ENCODE data around the gene SPACA6.

Gene SPACA6

DNA sequence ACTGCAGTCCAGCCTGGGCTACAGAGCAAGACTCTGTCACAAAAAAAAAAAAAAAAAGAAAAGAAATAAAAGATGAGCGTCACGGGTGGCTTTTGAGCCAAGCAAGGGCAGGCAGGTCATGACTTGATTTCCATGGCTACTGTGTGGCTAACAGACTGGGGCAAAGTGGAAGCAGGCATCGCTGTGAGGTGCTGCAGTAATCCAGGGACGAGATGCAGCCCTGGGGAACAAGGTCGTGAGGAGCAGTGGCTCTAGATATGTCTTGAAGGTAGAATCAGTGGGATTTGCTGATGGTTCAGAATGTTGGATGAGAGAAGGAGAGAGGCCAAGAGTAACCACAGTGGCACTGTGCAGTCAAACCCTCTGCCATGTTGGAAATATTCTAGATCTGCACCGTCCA, 16.4 kb downstream of the SPACA6 start:
- H2BK5ac ChIP-seq (ENCODE audit: low read depth, low read length, poor library complexity, severe bottlenecking), result no peak overlapping the region
- H3K9me3 ChIP-seq (ENCODE audit: control insufficient read depth, low read length), result no peaks in the 10 kb centered on the region
- H3K79me1 ChIP-seq (replicated peaks; ENCODE audit: low read length, poor library complexity, severe bottlenecking), result peaks cover 10% of the 10 kb centered on the region
- H3K4me3 ChIP-seq (ENCODE audit: insufficient read depth in 1 of 2, low read depth in 1 of 2, low read length in 2 of 2), result no peak overlapping the region
- H2BK12ac ChIP-seq (ENCODE audit: low read length in 2 of 2), result no peak overlapping the region
- H4K91ac ChIP-seq (ENCODE audit: low read length), result no peak overlapping the region
- 91% methylated on average over 6 of the region's 6 CpGs for WGBS
- H3K18ac ChIP-seq (ENCODE audit: low read depth in 1 of 2, low read length in 2 of 2), result no peak overlapping the region
- H2BK120ac ChIP-seq (ENCODE audit: low read depth, low read length), result no peak overlapping the region
- H2AK5ac ChIP-seq (ENCODE audit: low read length, severe bottlenecking), result no peak overlapping the region
- H3K23ac ChIP-seq (ENCODE audit: low read length in 2 of 2), result no peak overlapping the region
- H3K27me3 ChIP-seq (ENCODE audit: control insufficient read depth in 1 of 2, insufficient read depth in 1 of 2, low read length in 2 of 2), result no peaks in the 10 kb centered on the region
- H2AFZ ChIP-seq (ENCODE audit: low read depth, low read length), result no peak overlapping the region
- DNase-seq, result no peak
- no peak overlapping the region for H3K27ac ChIP-seq (ENCODE audit: low read length, poor library complexity, severe bottlenecking)
- no peak overlapping the region for H3K4me2 ChIP-seq (ENCODE audit: low read length, poor library complexity, severe bottlenecking)
- H3K36me3 ChIP-seq (ENCODE audit: control insufficient read depth in 1 of 2, insufficient read depth in 2 of 2, low read depth in 1 of 2, low read length in 2 of 2), result peaks cover 37 to 38% of the 10 kb centered on the region in 2 experiments
- H4K8ac ChIP-seq (ENCODE audit: low read length), result no peak overlapping the region
- no peak overlapping the region for H3K14ac ChIP-seq (ENCODE audit: low read length in 2 of 2)
- H3K4ac ChIP-seq (ENCODE audit: low read depth in 1 of 2, low read length in 2 of 2), result no peak overlapping the region
- H3K4me1 ChIP-seq (ENCODE audit: control insufficient read depth, insufficient read depth, low read depth, low read length), result peaks cover 23% of the 10 kb centered on the region
- no peak overlapping the region for H3K9ac ChIP-seq (ENCODE audit: low read length)
- H2BK15ac ChIP-seq (ENCODE audit: low read depth, poor library complexity, severe bottlenecking), result no peak overlapping the region

DNA sequence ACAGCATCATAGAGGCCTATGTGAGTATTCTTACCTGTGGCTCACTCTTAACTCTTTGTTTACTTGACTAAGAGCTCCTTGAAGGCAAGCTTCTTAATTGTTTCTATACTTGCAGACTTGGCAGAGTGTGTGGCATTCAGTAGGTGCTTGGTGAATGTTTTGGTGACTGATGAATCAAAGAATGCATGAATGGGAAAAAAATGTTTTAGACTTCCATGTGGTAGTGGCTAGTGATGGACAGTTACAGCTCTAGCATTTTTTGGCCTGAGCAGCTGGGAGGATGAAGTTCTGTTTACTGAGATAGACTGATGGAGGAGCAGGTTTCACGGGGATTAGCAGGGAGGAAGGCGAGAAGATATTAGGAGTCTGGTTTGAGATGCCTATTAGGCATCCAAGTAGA, 17.0 kb downstream of the SPACA6 start:
- no peak overlapping the region for H3K14ac ChIP-seq (ENCODE audit: low read length in 2 of 2)
- peaks cover 31 to 34% of the 10 kb centered on the region in 2 experiments for H3K36me3 ChIP-seq (ENCODE audit: control insufficient read depth in 1 of 2, insufficient read depth in 2 of 2, low read depth in 1 of 2, low read length in 2 of 2)
- H2BK5ac ChIP-seq (ENCODE audit: low read depth, low read length, poor library complexity, severe bottlenecking), result no peak overlapping the region
- H2AK5ac ChIP-seq (ENCODE audit: low read length, severe bottlenecking), result no peak overlapping the region
- H3K18ac ChIP-seq (ENCODE audit: low read depth in 1 of 2, low read length in 2 of 2), result no peak overlapping the region
- no peak overlapping the region for H2BK15ac ChIP-seq (ENCODE audit: low read depth, poor library complexity, severe bottlenecking)
- H4K91ac ChIP-seq (ENCODE audit: low read length), result no peak overlapping the region
- H3K79me1 ChIP-seq (replicated peaks; ENCODE audit: low read length, poor library complexity, severe bottlenecking), result peaks cover 9% of the 10 kb centered on the region
- WGBS, result 93% methylated on average over 2 of the region's 2 CpGs
- H3K9me3 ChIP-seq (ENCODE audit: control insufficient read depth, low read length), result no peaks in the 10 kb centered on the region
- H2BK120ac ChIP-seq (ENCODE audit: low read depth, low read length), result no peak overlapping the region
- no peak overlapping the region for H2AFZ ChIP-seq (ENCODE audit: low read depth, low read length)
- H3K9ac ChIP-seq (ENCODE audit: low read length), result no peak overlapping the region
- no peak for DNase-seq
- no peaks in the 10 kb centered on the region for H3K27me3 ChIP-seq (ENCODE audit: control insufficient read depth in 1 of 2, insufficient read depth in 1 of 2, low read length in 2 of 2)
- no peak overlapping the region for H4K8ac ChIP-seq (ENCODE audit: low read length)
- H3K27ac ChIP-seq (ENCODE audit: low read length, poor library complexity, severe bottlenecking), result no peak overlapping the region
- no peak overlapping the region for H3K4ac ChIP-seq (ENCODE audit: low read depth in 1 of 2, low read length in 2 of 2)
- no peak overlapping the region for H3K4me2 ChIP-seq (ENCODE audit: low read length, poor library complexity, severe bottlenecking)
- no peak overlapping the region for H3K23ac ChIP-seq (ENCODE audit: low read length in 2 of 2)
- no peak overlapping the region for H2BK12ac ChIP-seq (ENCODE audit: low read length in 2 of 2)
- no peak overlapping the region for H3K4me3 ChIP-seq (ENCODE audit: insufficient read depth in 1 of 2, low read depth in 1 of 2, low read length in 2 of 2)
- H3K4me1 ChIP-seq (ENCODE audit: control insufficient read depth, insufficient read depth, low read depth, low read length), result peaks cover 18% of the 10 kb centered on the region

DNA sequence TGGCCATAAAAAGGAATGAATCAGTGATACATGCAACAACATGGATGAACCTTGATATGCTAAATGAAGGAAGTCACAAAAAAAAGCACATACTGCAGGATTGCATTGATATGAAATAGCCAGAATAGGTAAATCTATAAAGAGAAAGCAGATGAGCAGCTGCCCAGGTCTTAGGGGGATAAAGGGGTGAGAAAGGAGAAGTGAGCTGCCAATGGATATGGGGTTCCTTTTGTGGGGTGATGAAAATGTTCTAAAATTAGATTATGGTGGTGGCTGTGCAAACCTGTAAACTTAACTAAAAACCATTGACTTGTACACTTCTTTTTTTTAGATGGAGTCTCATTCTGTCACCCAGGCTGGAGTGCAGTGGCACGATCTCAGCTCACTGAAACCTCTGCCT, 18.6 kb downstream of the SPACA6 start:
- Histone ChIP-seq H3K27me3 (ENCODE audit: control insufficient read depth in 1 of 2, insufficient read depth in 1 of 2, low read length in 2 of 2) (peaks cover 0 to 5% of the 10 kb centered on the region in 2 experiments), H3K23ac (ENCODE audit: low read length in 2 of 2) (no peak overlapping the region)

DNA sequence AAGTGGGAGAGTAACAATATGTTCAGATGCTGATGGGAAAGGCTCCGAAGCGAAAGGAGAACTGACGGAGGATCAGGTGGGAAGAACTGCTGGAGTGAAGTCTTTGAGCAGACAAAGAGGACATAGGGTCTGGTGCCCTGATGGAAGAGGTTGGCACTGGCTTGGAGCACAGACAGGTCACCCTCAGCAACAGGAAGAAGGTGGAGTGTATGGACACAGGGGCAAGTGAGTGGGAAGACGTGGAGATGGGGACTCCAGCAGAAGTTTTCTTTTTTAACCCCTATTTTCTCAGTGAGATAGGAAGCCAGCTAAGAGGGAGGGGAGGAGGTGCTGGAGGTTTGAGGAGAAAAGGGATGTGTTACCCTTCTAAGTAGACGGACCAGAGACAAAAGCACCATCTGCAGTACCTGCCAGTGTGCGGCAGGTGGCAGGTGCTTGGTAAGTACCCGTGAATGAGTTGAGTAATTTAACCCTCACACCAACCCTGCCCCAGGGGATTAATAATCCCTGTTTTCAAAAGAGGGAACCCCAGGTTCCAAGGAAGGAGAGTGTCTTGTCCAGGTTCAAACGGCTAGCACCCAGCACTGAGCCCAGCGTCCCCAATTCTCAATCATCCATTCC, 19.4 kb downstream of the SPACA6 start:
- Histone ChIP-seq H3K9me3 (ENCODE audit: control insufficient read depth, low read length) (no peaks in the 10 kb centered on the region), H3K9ac (ENCODE audit: low read length) (no peak overlapping the region), H3K18ac (ENCODE audit: low read depth in 1 of 2, low read length in 2 of 2) (no peak overlapping the region), H4K8ac (ENCODE audit: low read length) (no peak overlapping the region), H3K79me1 (replicated peaks; ENCODE audit: low read length, poor library complexity, severe bottlenecking) (no peaks in the 10 kb centered on the region), H2AK5ac (ENCODE audit: low read length, severe bottlenecking) (no peak overlapping the region), H2BK5ac (ENCODE audit: low read depth, low read length, poor library complexity, severe bottlenecking) (no peak overlapping the region), H4K91ac (ENCODE audit: low read length) (no peak overlapping the region), H3K36me3 (ENCODE audit: control insufficient read depth in 1 of 2, insufficient read depth in 2 of 2, low read depth in 1 of 2, low read length in 2 of 2) (peaks cover 9 to 20% of the 10 kb centered on the region in 2 experiments), H3K23ac (ENCODE audit: low read length in 2 of 2) (no peak overlapping the region), H3K4me1 (ENCODE audit: control insufficient read depth, insufficient read depth, low read depth, low read length) (peaks cover 12% of the 10 kb centered on the region), H3K4ac (ENCODE audit: low read depth in 1 of 2, low read length in 2 of 2) (no peak overlapping the region), H3K27ac (ENCODE audit: low read length, poor library complexity, severe bottlenecking) (no peak overlapping the region), H3K4me3 (ENCODE audit: insufficient read depth in 1 of 2, low read depth in 1 of 2, low read length in 2 of 2) (no peak overlapping the region), H2BK120ac (ENCODE audit: low read depth, low read length) (no peak overlapping the region), H3K14ac (ENCODE audit: low read length in 2 of 2) (no peak overlapping the region), H3K4me2 (ENCODE audit: low read length, poor library complexity, severe bottlenecking) (no peak overlapping the region), H3K27me3 (ENCODE audit: control insufficient read depth in 1 of 2, insufficient read depth in 1 of 2, low read length in 2 of 2) (peaks cover 0 to 7% of the 10 kb centered on the region in 2 experiments), H2BK15ac (ENCODE audit: low read depth, poor library complexity, severe bottlenecking) (no peak overlapping the region), H2AFZ (ENCODE audit: low read depth, low read length) (no peak overlapping the region), H2BK12ac (ENCODE audit: low read length in 2 of 2) (no peak overlapping the region)
- no peak for DNase-seq
- WGBS, result 38% methylated on average over 7 of the region's 9 CpGs

More for the DNA sequence above, 18.6 kb downstream of the SPACA6 start:
- DNase-seq, result no peak
- Histone ChIP-seq H3K27ac (ENCODE audit: low read length, poor library complexity, severe bottlenecking) (no peak overlapping the region), H3K14ac (ENCODE audit: low read length in 2 of 2) (no peak overlapping the region), H3K9ac (ENCODE audit: low read length) (no peak overlapping the region), H2BK5ac (ENCODE audit: low read depth, low read length, poor library complexity, severe bottlenecking) (no peak overlapping the region), H3K4me3 (ENCODE audit: insufficient read depth in 1 of 2, low read depth in 1 of 2, low read length in 2 of 2) (no peak overlapping the region), H3K79me1 (replicated peaks; ENCODE audit: low read length, poor library complexity, severe bottlenecking) (no peaks in the 10 kb centered on the region), H2BK120ac (ENCODE audit: low read depth, low read length) (no peak overlapping the region), H2BK12ac (ENCODE audit: low read length in 2 of 2) (no peak overlapping the region), H2AK5ac (ENCODE audit: low read length, severe bottlenecking) (no peak overlapping the region), H3K9me3 (ENCODE audit: control insufficient read depth, low read length) (no peaks in the 10 kb centered on the region), H4K8ac (ENCODE audit: low read length) (no peak overlapping the region), H3K4me2 (ENCODE audit: low read length, poor library complexity, severe bottlenecking) (no peak overlapping the region), H4K91ac (ENCODE audit: low read length) (no peak overlapping the region), H2BK15ac (ENCODE audit: low read depth, poor library complexity, severe bottlenecking) (no peak overlapping the region), H3K4me1 (ENCODE audit: control insufficient read depth, insufficient read depth, low read depth, low read length) (peaks cover 15% of the 10 kb centered on the region), H3K4ac (ENCODE audit: low read depth in 1 of 2, low read length in 2 of 2) (no peak overlapping the region), H3K36me3 (ENCODE audit: control insufficient read depth in 1 of 2, insufficient read depth in 2 of 2, low read depth in 1 of 2, low read length in 2 of 2) (peaks cover 16 to 29% of the 10 kb centered on the region in 2 experiments), H3K18ac (ENCODE audit: low read depth in 1 of 2, low read length in 2 of 2) (no peak overlapping the region), H2AFZ (ENCODE audit: low read depth, low read length) (no peak overlapping the region)
- WGBS, result 77% methylated on average over 1 of the region's 1 CpG
